ENCODE measurements around the gene PTPN6.

The PTPN6 gene

DNA sequence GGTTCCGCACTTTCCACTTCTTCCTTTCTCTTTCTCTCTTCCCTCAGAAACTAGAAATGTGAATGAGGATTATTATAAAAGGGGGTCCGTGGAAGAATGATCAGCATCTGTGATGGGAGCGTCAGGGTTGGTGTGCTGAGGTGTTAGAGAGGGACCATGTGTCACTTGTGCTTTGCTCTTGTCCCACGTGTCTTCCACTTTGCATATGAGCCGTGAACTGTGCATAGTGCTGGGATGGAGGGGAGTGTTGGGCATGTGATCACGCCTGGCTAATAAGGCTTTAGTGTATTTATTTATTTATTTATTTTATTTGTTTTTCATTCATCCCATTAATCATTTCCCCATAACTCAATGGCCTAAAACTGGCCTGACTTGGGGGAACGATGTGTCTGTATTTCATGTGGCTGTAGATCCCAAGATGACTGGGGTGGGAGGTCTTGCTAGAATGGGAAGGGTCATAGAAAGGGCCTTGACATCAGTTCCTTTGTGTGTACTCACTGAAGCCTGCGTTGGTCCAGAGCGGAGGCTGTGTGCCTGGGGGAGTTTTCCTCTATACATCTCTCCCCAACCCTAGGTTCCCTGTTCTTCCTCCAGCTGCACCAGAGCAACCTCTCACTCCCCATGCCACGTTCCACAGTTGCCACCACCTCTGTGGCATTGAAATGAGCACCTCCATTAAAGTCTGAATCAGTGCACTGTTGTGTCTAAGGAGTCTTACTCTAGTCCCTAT lies 28.0 kb upstream of the PTPN6 start:
- DNase-seq, result no peak

DNA sequence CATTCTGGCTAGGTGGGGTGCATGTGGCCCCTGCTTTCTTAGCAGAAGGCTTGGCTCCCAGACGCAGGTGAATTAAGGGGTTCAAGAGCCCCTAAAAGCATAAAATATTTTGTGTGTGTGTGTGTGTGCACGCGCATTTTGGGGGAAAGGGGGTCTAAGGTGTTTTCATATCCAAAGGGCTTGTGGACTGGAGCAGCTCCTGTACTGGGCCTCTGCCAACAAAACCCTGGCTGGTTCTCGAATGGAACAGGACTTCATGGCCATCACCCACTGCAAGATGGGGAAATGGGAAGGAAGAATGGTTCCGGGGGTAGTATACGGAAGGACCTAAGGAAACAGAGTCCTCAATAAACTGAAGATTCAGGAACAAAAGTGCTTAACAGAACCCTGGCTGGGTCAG lies 27.3 kb upstream of the PTPN6 start:
- no peak for DNase-seq

GRCh38 chr12:6925239-6925539 lies 26.0 kb upstream of the PTPN6 start:
- no peak for DNase-seq

DNA sequence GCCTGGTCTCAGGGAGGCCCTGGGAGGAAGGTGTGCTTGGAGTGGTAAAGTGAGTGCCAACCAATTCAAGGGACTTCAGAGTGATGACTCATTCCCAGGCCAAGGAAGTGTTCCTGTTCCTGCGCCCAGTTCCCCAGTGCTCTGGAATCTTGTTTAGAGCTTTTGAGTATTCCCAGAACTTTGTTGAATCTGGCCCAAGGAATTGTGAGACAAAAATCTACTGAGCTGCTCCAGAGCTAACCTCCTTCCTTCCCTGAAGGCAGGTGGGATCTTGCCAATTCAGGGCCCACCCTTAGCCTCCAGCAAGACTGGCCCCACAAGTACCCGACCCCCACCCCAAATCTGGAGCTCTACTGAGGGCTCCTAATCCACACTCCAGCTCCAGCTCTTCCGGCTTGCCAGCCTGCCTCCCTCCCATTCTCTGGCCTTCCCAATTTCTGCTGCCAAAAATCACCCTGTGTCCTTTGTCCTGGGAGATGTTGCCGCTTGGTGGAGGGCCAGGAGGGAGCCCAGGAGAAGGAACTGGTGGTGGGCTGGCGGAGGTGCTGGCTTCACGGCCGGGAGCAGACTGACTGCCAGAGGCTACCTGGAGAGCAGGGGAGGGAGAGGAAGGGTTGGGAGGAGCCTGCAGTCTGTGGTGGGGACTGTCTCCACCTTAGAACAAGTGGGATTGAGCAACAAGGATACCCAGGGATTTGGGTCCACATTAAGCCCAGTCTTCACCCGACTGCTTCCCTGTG lies 25.4 kb upstream of the PTPN6 start:
- DNase-seq, result no peak

GRCh38 chr12:6927379-6928021 lies 23.7 kb upstream of the PTPN6 start, which contains the start of gene ATN1:
Gene ATN1 (plus strand): TSS chr12:6927959. CDS start chr12:6934002, 6,043 bp downstream.
- DNase-seq, result peak; percentile 53

DNA sequence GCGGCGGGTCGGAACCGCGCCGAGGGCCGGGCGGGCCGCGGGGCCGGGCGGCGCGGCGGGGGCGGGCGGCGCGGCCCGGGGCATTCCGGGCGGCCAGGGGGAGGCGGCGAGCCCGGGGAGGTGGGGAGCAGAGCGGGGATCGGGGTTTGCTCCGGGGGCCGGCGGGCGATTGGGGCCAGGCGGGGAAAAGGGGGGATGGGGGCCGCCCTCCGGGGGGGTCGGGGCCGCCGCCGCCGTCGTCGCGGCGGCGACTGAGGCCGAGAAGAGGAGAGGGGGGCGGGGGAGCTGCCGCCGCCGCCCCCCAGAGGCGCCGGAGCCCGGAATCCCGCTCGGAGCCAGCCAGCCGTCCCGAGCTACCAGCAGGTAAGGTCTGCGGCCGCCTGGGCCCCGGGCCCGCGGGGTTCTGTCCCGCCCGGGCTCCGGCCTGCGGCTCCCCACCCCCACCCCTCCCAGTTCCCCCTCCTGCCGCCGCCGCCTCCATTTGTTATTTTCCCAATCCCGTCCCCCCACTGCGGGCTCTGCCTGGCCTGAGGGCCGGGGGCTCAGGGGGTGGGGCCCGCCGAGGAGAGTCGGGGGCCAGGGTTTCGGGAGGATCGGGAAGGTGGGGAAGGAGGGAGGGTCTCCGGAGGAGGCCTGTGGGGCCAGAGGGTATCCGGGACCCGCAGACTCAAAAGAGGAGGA lies 23.0 kb upstream of the PTPN6 start:
- no peak for DNase-seq

DNA sequence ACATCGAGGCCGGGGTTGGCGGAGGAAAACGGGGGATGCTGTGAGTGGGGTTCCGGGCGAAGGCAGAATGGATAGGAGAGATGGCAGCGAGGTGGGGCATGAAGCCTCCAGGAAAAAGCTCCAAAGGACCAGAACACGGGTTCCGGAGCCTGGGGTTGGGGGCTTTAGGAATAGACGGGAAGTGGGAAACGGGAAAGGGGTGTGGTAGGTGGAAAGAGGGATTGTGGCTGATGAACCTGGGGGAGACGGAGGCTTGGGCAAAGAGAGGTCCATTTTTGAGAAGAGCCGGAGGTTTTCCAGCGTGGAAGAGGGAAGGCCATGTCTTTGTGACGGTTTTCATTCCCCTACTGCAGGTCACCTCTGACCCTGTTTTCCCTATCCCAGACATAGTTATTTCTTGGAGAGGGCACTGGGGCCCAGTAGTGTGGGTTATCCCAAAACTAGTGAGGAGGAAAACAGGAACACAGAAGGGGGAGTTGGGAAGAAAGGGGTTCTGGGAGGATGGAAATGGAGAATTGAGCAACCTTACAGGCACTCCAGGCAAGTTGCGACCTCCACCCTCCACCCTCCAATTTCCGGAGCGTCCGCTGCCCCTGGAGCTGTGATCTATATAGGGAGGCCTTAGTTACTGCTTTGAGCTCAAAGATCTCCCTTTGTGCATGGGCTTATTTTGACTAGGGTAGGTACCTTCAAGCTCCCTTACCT lies 22.3 kb upstream of the PTPN6 start:
- DNase-seq, result no peak

- no peak for DNase-seq
Observed at GRCh38 chr12:6929466-6930452, 21.4 kb upstream of the PTPN6 start.

GRCh38 chr12:6932766-6933165 lies 18.4 kb upstream of the PTPN6 start:
- no peak for DNase-seq

DNA sequence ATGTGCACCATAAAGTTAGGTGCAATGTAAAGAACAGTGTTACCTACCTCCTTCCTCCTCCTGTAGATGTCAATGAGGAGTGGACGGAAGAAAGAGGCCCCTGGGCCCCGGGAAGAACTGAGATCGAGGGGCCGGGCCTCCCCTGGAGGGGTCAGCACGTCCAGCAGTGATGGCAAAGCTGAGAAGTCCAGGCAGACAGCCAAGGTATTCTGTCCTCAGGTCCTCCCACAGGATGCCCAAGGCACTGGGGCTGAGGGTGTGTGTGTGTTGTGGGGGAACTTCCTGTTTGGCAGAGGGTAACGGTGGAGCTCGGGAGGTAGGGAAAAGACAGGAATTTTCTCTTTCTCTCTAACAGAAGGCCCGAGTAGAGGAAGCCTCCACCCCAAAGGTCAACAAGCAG lies 17.0 kb upstream of the PTPN6 start:
- no peak for DNase-seq

GRCh38 chr12:6935371-6936193 lies 15.6 kb upstream of the PTPN6 start:
- DNase-seq, result peak; percentile 60

- no peak for DNase-seq
Observed at GRCh38 chr12:6936194-6936635, 14.9 kb upstream of the PTPN6 start.

DNA sequence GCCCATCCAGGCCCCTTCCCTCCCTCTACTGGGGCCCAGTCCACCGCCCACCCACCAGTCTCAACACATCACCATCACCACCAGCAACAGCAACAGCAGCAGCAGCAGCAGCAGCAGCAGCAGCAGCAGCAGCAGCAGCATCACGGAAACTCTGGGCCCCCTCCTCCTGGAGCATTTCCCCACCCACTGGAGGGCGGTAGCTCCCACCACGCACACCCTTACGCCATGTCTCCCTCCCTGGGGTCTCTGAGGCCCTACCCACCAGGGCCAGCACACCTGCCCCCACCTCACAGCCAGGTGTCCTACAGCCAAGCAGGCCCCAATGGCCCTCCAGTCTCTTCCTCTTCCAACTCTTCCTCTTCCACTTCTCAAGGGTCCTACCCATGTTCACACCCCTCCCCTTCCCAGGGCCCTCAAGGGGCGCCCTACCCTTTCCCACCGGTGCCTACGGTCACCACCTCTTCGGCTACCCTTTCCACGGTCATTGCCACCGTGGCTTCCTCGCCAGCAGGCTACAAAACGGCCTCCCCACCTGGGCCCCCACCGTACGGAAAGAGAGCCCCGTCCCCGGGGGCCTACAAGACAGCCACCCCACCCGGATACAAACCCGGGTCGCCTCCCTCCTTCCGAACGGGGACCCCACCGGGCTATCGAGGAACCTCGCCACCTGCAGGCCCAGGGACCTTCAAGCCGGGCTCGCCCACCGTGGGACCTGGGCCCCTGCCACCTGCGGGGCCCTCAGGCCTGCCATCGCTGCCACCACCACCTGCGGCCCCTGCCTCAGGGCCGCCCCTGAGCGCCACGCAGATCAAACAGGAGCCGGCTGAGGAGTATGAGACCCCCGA lies 14.3 kb upstream of the PTPN6 start:
- DNase-seq, result no peak

DNA sequence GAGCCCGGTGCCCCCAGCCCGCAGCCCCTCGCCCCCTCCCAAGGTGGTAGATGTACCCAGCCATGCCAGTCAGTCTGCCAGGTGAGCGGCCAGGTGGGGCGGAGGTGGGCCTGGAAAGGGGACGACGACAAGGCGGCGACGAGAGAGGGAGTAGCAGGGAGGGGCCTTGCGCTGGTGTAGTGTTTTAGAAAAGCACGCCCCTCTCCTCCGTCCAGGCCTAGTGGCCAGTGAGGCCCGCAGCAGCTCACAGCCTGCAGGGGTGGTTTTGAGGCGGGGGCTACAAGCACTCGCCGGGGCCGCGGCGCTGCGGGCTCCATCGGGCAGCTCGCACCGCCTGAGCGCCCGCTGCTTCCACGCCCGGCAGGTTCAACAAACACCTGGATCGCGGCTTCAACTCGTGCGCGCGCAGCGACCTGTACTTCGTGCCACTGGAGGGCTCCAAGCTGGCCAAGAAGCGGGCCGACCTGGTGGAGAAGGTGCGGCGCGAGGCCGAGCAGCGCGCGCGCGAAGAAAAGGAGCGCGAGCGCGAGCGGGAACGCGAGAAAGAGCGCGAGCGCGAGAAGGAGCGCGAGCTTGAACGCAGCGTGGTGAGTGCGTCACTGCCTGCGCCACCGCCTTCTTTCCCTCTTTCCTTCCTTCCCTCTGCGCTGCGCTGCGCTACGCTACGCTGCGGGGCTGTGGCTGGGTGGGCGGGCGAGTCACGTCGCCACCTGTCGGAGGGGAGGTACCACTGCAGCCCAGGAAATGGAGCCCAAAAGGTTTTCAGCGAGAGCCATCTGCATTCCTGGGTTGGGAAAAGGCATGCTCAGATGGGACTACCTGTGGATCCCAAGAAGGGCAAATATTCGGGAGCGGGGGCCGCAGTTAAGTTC lies 13.4 kb upstream of the PTPN6 start:
- DNase-seq, result peak; percentile 95

- no peak for DNase-seq
Observed at GRCh38 chr12:6938353-6939190, 12.6 kb upstream of the PTPN6 start.

- no peak for DNase-seq
Observed at GRCh38 chr12:6939191-6939540, 12.0 kb upstream of the PTPN6 start.

DNA sequence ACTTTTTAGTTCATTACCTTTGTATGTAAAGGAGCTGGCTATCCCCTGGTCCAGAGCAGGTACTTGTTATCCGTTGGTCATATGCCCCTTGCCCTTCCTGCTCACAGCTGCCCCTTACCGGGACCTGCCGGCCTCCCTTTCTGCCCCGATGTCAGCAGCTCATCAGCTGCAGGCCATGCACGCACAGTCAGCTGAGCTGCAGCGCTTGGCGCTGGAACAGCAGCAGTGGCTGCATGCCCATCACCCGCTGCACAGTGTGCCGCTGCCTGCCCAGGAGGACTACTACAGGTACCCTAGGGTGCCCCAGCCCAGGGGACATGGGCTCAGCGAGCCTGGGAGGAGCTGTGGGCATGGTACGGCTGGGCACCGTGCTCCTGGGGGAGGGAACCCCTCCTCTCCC lies 9.9 kb upstream of the PTPN6 start:
- no peak for DNase-seq

DNA sequence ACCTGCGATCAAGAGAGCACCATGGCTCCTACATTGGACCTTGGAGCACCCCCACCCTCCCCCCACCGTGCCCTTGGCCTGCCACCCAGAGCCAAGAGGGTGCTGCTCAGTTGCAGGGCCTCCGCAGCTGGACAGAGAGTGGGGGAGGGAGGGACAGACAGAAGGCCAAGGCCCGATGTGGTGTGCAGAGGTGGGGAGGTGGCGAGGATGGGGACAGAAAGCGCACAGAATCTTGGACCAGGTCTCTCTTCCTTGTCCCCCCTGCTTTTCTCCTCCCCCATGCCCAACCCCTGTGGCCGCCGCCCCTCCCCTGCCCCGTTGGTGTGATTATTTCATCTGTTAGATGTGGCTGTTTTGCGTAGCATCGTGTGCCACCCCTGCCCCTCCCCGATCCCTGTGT lies 9.4 kb upstream of the PTPN6 start:
- no peak for DNase-seq

Measured in suppressor macrophage treated with lipopolysaccharide for 4 hours (primary cell).